ENCODE measurements around the gene CCNH. TPM values are rescaled to one million over a fixed set of nuclear protein-coding genes. Genes with fewer than 3 reads are reported as not detected.

The CCNH gene
- total RNA-seq, 1 experiment from 2014 or later: 38.3 TPM

GRCh38 chr5:87398981-87399614 lies 13.6 kb downstream of the CCNH start:
- H3K27me3 Mint-ChIP-seq (ENCODE audit: low read depth): no peaks in the 10 kb centered on the region
- Histone ChIP-seq H3K4me1 (ENCODE audit: insufficient read depth, low read length) (no peaks in the 10 kb centered on the region), H3K27ac (ENCODE audit: insufficient read length, low read depth, low read length) (no peak overlapping the region), H3K23me2 (ENCODE audit: insufficient read length, low read depth, low read length, poor library complexity, severe bottlenecking) (no peaks in the 10 kb centered on the region), H4K5ac (ENCODE audit: insufficient read length, low read depth, low read length) (no peak overlapping the region), H3K9me3 (ENCODE audit: control insufficient read depth, low read depth, low read length) (no peaks in the 10 kb centered on the region), H2AK5ac (ENCODE audit: insufficient read length, low read length) (no peak overlapping the region), H3T11ph (ENCODE audit: low read length) (no peak overlapping the region), H3K56ac (ENCODE audit: insufficient read length, low read depth, low read length) (no peak overlapping the region), H2BK12ac (ENCODE audit: insufficient read length, low read depth, low read length) (no peak overlapping the region), H2BK15ac (ENCODE audit: low read depth, low read length) (no peak overlapping the region), H4K91ac (ENCODE audit: insufficient read length, low read depth, low read length) (no peak overlapping the region), H2BK20ac (ENCODE audit: low read depth, low read length, poor library complexity, severe bottlenecking) (no peak overlapping the region), H3K4ac (ENCODE audit: low read depth, low read length) (no peak overlapping the region), H4K20me1 (ENCODE audit: control insufficient read depth, insufficient read depth, insufficient read length) (no peaks in the 10 kb centered on the region), H3K79me1 (ENCODE audit: insufficient read depth, low read depth, low read length, poor library complexity, severe bottlenecking) (no peaks in the 10 kb centered on the region), H2BK120ac (ENCODE audit: low read depth, low read length, poor library complexity, severe bottlenecking) (no peak overlapping the region), H3K79me2 (ENCODE audit: insufficient read depth, low read length) (no peaks in the 10 kb centered on the region), H3K14ac (ENCODE audit: insufficient read depth, low read length) (no peak overlapping the region), H3K18ac (ENCODE audit: insufficient read length, low read depth, low read length) (no peak overlapping the region), H4K8ac (replicated peaks; ENCODE audit: insufficient read length, low read depth, low read length) (no peak overlapping the region), H3K27me3 (ENCODE audit: insufficient read depth, low read length) (no peaks in the 10 kb centered on the region), H2BK5ac (ENCODE audit: insufficient read length, low read length) (no peak overlapping the region), H3K4me2 (ENCODE audit: insufficient read depth, insufficient read length, low read length) (no peak overlapping the region), H3K9ac (ENCODE audit: extremely low read depth, insufficient read length, low read length) (no peak overlapping the region), H2AFZ (ENCODE audit: low read length) (no peak overlapping the region), H3K23ac (ENCODE audit: insufficient read length, low read depth, low read length) (no peak overlapping the region)
- H3K36me3 Mint-ChIP-seq (ENCODE audit: insufficient read depth in 1 of 3, low read depth in 3 of 3): peaks cover 38 to 90% (median 63%) of the 10 kb centered on the region in 3 experiments
- no peak for DNase-seq
- no peaks in the 10 kb centered on the region for H3K4me1 Mint-ChIP-seq
- peaks cover 4 to 5% of the 10 kb centered on the region in 2 experiments; a peak in 3 of 5 replicates for H3K9me3 Mint-ChIP-seq
- H3K4me3 Mint-ChIP-seq: no peak overlapping the region
- TF ChIP-seq CTCF (conservative IDR thresholded peaks at IDR 0.05): no peak
- WGBS (ENCODE audit: extremely low coverage, insufficient read length, low lambda C conversion rate): no CpG with 5 or more reads among the region's 5 CpGs
- no peak overlapping the region; a peak in 1 of 7 replicates for H3K27ac Mint-ChIP-seq

Data from H9 (cell line).